GM12891 (cell line): ENCODE measurements around the gene BSND.

Experiments used
- POLR2A ChIP-seq: IDR thresholded peaks from 2 replicates; pipeline ENCODE4 v1.6.1; 2011; ENCODE audit warnings: low read depth, low read length, control low read depth
- POLR2AphosphoS5 ChIP-seq: IDR thresholded peaks from 2 replicates; pipeline ENCODE4 v1.6.1; 2011; ENCODE audit warnings: low read depth, low read length, control low read depth
- POU2F2 ChIP-seq: IDR thresholded peaks from 2 replicates; pipeline ENCODE4 v1.6.1; 2011; ENCODE audit warnings: low read depth, mild to moderate bottlenecking, control low read depth, low read length, moderate library complexity
- SPI1 ChIP-seq: IDR thresholded peaks from 2 replicates; pipeline ENCODE4 v1.6.1; 2011; ENCODE audit warnings: low read depth, low read length, control low read depth
- TAF1 ChIP-seq: IDR thresholded peaks from 2 replicates; pipeline ENCODE4 v1.6.1; 2011; ENCODE audit warnings: low read depth, low read length, control low read depth

DNA sequence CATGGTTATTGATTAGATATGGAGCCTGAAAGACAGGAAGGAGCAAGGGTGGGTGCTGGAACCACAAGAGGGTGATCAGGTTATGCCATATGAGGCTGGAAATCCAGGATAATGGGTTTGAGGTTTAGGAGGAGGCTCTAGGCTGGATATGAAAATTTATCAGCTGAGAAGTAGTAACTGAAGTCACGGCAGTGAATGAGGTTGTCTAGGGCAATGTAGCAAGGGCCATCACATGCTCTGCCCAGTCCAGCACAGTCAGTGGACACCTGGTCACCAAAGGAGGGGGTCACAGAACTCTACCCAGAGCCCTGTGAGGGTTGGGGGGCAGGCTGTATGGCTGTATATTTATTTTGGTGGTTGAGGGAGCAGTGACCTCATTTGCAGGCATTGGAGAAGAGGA lies 28.9 kb upstream of the BSND start:
- TF ChIP-seq TAF1 (no peak), SPI1 (no peak), POLR2AphosphoS5 (no peak), POLR2A (no peak), POU2F2 (no peak)
